GM19395 (cell line): Measurements from ENCODE around the gene HPS5.
"Not testable (repeated sequence)": the region's sequence is repeated elsewhere in the genome, so short reads cannot be mapped to it uniquely, and the experiment has no call there.

Experiments
- ATAC-seq: cut with Tn5 transposase; IDR thresholded peaks from one replicate; pipeline ENCODE4 v1.9.1; 2021; ENCODE audit warnings: mild to moderate bottlenecking, moderate library complexity; ENCODE audit not compliant: unreplicated experiment

HPS5 gene, protein sequence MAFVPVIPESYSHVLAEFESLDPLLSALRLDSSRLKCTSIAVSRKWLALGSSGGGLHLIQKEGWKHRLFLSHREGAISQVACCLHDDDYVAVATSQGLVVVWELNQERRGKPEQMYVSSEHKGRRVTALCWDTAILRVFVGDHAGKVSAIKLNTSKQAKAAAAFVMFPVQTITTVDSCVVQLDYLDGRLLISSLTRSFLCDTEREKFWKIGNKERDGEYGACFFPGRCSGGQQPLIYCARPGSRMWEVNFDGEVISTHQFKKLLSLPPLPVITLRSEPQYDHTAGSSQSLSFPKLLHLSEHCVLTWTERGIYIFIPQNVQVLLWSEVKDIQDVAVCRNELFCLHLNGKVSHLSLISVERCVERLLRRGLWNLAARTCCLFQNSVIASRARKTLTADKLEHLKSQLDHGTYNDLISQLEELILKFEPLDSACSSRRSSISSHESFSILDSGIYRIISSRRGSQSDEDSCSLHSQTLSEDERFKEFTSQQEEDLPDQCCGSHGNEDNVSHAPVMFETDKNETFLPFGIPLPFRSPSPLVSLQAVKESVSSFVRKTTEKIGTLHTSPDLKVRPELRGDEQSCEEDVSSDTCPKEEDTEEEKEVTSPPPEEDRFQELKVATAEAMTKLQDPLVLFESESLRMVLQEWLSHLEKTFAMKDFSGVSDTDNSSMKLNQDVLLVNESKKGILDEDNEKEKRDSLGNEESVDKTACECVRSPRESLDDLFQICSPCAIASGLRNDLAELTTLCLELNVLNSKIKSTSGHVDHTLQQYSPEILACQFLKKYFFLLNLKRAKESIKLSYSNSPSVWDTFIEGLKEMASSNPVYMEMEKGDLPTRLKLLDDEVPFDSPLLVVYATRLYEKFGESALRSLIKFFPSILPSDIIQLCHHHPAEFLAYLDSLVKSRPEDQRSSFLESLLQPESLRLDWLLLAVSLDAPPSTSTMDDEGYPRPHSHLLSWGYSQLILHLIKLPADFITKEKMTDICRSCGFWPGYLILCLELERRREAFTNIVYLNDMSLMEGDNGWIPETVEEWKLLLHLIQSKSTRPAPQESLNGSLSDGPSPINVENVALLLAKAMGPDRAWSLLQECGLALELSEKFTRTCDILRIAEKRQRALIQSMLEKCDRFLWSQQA

DNA sequence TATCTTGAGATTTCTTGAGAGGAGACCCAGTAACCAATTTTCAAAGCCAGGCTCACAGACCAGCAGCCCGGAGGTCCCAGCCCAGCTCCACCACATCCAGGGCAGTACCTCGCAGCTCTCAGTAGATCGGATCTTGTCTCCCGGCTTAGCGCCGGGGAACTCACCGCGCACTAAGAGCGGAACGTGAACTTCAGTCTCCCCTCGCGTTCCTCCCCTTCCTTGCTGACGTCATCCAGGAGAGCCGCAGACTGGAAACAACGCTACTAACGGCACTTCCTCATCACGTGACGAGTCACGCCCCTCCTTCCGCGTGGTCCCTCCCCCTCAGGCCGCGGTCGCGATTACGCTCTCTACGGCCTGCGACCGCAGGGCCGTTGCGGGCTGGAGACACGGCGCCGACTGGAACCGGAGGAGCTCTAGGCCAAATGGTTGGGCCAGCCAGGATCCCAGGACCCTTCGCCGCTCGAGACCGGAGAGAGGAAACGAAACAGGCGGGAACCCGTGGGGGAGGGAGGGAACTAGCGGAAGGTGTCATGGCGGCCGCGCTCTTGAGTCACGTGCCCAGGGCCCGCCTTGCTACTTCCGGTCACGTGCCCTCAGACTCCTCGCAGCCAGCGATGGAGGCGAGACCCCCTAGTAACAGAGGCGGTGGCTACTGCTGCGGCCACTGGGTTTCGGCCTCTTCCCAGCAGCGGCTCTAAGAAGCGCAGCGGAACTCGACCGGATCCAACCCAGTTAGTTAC is at the start of gene HPS5, which contains the start of gene GTF2H1:
Gene HPS5, minus strand, starts transcription at position 172 of the 743 bp plus-strand sequence. CDS start 4,282 bp downstream, outside the sequence.
Gene GTF2H1, plus strand, starts transcription at position 599 of the 743 bp plus-strand sequence. CDS start 10,508 bp downstream, outside the sequence.
- ATAC-seq, result peak; percentile 90

DNA sequence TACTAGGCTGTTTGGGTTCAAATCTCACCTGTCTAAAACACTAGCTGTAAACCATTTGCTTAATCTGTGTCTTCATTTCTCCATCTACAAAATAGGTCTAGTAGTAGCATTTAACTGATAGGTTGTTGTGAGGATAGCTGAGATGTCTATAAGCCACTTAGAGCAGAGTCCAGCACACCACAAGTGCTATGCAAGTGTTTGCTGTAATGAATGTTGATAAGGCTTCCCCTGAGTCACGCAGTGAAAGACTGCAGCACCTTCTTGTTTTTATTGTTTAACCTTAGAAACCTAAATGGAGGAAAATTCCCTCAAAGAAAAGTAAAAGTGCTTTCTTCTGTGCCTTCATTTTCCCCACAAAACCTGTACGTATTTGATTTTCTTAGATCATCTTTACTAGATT is 49.3 kb upstream of the HPS5 start:
- no peak for ATAC-seq

DNA sequence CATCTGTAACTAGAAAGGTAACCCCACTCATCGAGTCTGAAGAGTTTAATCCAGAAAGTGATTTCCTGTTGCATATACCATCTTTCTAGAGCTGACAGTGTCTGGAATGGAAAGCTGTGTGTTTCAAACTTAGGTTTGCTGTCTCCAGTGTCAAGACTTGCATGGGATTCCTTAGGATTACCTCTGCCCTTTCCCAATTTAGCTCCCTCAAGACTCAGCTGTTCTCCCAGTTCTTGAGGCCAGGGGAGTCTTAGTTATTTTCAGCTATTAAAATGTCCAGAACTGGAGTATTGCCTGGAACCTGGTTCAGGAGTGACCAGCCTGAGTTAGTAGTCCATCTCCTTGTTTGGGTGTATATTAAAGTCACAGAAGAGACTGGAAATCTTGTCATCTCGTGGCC is 47.5 kb upstream of the HPS5 start:
- ATAC-seq, result no peak

DNA sequence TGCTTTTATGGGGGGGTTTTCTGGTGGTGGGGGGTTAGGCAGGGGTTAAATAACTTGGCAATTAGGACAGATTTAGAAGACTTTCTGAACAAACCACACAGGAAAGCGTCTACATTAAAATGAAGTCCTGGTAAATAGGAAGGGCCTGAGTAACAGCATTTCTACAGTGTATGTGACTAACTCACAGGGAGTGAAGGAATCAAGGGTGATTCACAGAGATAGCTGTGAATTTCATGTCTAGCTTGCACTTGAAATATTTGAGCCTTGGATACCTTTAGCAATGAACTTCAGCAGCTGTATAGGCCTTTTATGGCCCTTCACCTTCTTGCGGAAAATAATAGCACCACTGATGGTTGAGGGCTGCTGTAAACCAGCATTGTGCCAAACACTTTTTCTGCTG is 46.3 kb upstream of the HPS5 start:
- ATAC-seq, result no peak

DNA sequence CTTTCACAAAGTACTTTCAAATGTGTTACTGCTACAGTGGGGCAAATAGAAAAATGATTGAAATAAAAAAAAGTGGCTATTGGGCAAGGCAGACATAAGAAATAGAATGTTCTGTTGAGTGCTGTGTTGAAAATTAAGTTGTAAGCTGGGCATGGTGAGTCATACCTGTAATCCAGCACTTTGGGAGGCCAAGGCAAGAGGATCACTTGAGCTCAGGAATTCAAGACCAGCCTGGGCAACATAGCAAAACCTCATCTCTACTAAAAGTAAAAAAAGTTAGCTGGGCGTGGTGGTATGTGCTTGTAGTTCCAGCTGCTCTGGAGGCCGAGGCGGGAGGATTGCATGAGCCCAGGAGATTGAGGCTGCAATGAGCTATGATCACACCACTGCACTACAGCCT is 45.5 kb upstream of the HPS5 start:
- ATAC-seq, result no peak

DNA sequence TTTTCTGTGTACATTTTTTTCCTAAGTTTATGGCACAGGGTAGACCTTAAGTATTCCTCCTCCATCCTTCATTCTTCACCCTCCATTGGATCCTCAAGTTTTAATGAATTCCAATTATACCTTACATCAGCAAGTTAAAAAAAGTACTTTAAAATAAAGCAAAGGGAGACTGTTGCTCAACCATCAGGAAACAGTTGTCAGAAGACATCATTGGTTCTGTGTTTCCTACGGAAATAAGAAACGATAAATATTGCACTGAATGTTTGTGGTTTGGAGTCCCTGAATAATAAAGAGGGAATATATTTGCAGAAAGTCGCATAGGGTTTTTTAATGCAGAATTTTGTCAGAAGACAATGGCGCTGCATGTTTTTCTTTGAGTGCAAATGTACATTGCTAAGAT is 44.3 kb upstream of the HPS5 start:
- no peak for ATAC-seq

DNA sequence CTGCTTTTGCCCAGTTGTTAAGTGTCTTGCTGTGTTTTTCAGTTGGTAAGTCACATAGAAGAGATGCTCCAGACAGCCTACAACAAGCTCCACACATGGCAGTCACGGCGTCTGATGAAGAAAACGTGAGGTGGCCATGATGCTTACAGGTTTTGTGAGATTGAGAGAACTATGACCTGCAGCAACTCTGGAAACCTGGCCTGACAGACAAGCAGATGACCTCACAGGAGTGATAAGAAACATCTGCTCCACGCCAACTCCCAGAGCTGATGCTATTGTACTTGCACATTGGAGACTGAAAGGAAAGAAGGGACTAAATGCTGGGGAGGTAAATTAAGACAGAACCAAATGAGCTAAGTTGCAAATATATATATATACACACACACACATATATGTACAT is 43.8 kb upstream of the HPS5 start:
- ATAC-seq, result no peak

DNA sequence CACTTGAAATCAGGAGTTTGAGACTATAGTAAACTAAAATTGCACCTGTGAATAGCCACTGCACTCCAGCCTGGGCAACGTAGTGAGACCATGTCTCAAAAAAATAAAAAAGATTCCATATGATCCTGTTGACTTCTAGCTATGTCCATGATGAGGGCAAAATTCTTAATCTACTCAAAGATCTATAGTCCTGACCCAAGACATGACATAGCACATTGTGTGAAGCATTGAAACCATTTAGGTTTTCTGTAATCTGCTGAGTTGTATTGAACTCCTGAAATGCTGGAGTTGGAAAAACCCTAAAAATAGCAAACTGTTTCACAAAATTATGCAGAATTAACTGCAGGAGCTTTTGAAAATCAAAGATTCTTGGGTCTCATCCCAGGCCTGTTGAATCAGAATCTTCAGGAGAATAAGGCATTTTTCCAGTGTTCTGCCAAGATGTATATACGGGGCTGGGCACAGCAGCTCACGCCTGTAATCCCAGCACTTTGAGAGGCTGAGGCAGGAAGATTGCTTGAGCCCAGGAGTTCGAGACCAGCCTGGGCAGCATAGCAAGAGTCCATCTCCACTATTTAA is 42.6 kb upstream of the HPS5 start:
- ATAC-seq, result no peak

DNA sequence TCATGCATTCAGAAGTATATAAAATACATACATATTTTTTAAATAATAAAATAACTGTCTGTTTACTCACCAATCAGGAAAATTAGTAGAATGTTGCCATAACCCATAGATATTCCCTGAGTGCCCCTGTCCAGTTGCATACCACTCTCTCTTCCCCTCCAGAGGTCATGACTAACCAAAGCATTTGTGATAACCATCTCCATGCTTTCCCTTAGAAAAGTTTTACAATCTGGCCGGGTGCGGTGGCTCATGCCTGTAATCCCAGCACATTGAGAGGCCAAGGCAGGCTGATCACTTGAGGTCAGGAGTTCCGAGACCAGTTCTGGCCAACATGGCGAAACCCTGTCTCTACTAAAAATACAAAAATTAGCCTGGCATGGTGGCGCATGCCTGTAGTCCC is 39.2 kb upstream of the HPS5 start:
- no peak for ATAC-seq

DNA sequence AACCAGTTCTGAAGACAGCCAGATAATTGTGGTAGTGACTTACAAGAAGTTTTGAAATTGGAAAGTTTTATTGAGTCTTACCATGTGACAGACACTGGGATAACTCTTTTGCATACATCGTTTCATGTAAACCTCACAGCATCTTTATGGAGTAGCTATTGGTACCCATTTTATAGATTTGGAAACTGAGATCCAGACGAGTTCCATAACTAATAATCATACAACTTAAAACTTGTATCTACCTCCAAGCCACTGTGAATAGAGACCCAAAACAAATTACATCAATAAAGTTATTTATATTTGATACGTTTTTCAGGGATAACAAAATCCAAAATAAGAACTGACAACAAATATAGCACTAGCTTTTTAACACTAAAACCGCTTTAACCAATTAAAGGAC is 36.7 kb upstream of the HPS5 start:
- no peak for ATAC-seq

DNA sequence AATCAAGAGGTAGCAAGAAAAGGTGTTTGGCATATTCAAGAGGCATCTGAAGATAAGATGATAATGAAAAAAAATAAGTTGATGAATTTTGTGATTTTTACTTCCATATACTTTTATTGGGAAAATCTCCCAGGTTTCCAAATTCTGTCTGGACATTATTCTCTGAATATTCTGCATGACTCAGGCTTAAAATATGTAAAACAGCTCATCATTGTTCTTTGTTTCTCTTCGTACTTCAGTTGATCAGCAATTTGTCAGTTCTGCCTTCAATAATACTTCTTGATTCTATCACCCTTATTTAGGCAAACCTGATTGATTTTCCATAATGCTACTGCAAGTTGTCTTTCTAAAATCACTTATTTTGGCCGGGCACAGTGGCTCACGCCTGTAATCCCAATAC is 30.6 kb upstream of the HPS5 start:
- ATAC-seq, result no peak

DNA sequence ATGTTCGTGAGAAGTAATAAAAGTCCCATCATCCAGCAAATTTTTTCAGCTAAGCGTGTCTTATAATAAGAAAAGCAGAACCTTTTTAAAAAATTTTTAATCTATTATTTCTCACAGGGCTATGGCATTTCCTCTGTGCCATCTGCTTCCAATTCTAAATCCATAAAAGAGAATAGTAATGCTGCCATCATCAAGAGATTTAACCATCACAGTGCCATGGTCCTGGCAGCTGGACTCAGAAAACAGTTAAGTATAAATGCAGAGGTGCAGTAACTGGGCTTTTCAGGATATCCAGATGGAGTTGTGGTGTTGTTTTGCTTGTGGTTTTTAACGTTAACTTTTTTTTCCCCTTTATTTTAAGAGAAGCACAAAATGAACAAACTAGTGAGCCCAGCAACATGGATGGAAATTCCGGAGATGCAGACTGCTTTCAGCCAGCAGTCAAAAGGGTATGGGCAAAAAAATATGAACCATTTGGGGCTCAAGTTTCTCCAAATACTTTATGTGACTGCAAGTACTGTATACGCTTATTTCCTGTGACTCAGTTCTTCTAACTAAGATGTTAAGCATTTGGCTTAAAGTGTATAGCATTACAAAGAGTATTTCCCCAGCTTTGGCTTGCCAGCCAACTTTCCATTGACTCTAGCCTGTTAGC is 25.7 kb upstream of the HPS5 start:
- ATAC-seq, result no peak

DNA sequence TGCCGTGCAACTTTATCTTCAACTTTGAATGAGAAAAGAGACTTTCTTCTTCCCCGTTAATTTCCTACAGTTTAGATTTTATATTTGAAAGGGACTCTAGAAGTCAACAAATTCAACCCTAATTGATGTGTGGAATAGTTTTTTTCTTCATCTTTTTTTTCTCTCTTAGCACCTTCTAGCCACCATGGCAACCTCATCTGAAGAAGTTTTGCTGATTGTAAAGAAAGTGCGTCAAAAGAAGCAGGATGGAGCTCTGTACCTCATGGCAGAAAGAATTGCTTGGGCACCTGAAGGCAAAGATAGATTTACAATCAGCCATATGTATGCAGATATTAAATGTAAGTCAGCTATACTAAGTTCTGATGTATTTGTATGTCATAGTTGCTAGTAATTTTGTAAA is 11.0 kb upstream of the HPS5 start:
- no peak for ATAC-seq

DNA sequence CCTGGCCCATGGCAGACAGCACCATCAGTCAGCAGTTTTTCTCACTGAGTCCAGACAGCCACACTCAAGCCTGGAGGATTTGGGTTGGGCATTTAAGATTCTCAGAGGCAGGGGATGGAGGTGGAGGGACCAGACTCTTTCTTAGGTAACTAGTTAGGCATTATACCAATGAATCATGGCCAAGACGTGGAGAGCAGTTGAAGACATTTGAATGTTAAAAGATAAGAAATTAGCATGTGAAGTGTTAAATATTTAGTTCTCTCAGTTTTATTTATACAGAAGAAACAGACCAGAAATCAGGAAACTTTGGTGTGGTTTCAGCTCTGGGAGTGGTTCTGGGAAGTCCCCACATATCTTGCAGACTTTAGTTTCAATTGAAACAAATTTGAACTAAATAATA is 10.4 kb upstream of the HPS5 start:
- no peak for ATAC-seq

DNA sequence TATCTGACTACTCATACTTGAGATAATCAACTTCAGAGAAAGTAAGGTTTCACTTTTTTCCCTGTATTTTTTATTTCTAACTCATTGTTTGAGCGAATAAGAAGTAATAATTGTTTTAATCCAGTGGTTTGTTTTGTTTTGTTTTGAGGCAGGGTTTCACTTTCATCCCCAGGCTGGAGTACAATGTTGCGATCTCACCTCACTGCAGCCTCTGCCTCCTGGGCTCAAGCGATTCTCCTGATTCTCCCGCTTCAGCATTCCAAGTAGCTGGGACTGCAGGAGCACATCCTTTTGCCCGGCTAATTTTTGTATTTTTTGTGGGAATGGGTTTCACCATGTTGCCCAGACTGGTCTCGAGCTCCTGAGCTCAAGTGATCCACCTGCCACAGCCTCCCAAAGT is 9.0 kb upstream of the HPS5 start:
- ATAC-seq, result no peak

DNA sequence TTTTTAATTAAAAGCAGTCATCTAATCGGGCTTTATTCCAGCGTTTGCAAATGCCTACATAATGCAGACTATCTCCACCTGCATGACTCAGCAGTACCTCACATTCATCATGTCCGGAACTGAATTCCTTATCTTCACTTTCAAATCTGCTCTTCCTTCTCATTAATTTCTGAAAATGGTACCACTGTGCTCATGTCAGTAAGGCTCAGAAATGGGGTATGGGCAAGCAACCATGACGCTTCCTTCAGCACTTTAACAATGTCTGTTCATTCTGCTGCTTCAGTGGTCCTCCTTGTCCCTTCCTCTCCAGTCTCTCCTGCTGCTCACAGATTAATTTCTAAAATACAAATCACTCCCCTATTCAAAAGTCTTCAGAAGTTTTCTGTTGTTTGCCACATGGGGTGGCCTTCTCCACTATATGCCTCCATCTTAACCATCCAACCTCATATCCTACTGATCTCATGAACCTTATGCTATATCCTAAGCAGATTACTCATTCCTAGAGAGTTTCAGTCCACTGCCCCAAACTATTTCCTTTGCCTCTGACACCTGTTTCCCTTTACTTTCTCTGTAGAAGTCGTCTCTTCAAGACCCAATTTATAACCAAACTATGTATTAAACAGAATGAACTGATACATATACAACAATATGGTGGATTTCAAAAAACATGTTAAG is 7.4 kb upstream of the HPS5 start:
- ATAC-seq, result peak; percentile 77

DNA sequence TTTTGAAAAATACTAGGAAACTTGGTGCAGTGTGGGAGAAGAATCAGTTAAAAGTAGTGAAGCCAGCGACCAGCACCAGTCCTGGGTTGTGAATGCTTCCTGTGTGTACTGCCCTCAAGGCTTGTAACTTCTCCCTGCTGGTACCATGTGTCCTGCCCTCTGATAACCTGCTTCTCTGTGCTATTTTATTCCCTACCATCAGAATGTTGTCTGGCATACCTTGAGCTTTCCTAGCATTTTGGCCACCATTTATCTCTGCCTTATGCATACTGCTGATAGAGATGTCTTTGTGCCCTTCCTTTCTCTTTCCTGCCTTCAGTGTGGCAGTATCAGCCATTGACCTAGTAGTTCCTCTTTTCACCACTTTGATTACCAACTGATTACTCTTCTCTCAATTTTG is 2.4 kb upstream of the HPS5 start:
- no peak for ATAC-seq

DNA sequence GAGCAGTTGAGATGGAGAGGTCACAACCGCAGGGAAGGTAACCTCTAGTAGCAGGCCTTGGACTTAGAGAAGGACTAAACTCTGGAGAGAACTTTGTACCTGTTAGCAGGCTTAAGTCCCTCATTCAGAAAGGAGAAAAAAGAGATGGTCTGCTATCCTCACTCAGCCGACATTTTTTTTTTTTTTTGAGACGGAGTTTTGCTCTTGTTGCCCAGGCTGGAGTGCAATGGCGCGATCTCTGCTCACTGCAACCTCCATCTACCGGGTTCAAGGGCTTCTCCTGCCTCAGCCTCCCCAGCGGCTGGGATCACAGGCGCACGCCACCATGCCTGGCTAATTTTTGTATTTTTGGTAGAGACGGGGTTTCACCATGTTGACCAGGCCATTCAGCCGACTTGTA is 1.9 kb upstream of the HPS5 start:
- not testable (repeated sequence) for ATAC-seq

DNA sequence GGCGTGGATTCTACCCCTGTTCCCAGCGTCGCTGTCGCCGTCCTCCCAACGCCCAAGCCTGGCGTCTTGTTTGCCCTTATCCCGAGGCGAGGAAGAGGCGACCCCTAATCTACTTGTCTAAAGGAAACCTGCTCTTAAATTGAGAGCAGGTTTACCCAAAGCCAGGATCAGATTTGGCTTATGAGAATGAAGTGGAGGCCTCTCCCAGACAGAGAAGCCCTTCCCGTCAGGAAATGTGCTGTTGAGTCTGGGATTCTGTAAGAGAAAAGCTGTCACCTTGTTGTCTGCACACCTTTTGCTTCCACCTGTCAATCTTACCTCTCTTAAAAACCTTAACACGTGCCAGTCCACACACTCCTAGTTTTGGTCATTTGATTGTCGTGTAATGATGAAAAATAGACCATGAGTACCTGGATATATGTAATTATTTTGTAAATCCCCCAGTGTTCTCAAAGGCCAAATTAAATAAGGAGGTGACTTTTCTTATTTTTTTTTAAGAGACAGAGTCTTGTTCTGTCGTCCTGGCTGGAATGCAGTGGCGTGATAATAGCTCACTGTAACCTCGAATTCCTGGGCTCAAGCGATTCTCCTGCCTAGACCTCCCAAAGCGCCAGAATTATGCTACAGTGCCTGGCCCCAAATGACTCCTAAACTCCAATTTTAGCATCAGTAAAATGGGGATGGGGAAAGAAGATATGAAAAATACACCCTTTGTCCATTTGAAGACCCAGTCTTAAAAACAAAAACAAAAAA is 1.1 kb upstream of the HPS5 start:
- ATAC-seq, result no peak
